ENCODE measurements around the gene OR52E4.

DNA sequence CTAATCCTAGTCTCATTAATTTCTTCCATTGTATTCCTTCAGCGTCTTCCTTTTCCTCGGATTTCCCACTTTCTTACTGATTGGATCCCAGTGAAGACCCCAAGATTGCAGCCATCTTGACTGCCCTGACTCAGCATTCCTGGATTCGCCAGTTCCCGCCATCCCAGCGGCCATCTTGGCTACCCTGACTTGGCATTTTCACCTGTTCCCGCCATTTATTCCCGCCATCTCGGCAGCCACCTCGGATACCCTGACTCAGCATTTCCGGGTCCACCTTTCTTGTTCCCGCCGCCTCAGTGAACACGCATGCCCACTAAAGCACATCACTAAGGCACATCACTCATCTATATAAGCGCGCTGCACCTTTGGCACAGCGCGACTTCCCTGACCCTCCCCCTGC is 47.8 kb downstream of the OR52E4 start:
- TF ChIP-seq, protein P1, sequence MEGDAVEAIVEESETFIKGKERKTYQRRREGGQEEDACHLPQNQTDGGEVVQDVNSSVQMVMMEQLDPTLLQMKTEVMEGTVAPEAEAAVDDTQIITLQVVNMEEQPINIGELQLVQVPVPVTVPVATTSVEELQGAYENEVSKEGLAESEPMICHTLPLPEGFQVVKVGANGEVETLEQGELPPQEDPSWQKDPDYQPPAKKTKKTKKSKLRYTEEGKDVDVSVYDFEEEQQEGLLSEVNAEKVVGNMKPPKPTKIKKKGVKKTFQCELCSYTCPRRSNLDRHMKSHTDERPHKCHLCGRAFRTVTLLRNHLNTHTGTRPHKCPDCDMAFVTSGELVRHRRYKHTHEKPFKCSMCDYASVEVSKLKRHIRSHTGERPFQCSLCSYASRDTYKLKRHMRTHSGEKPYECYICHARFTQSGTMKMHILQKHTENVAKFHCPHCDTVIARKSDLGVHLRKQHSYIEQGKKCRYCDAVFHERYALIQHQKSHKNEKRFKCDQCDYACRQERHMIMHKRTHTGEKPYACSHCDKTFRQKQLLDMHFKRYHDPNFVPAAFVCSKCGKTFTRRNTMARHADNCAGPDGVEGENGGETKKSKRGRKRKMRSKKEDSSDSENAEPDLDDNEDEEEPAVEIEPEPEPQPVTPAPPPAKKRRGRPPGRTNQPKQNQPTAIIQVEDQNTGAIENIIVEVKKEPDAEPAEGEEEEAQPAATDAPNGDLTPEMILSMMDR (IDR thresholded peaks at IDR 0.05) = no peak
- no peak for TF ChIP-seq POLR2A (IDR thresholded peaks at IDR 0.05)
- TF ChIP-seq POLR2AphosphoS5 (IDR thresholded peaks at IDR 0.05; ENCODE audit: insufficient read depth in 1 of 2, low read depth in 1 of 2) = no peak
